ACC112 (cell line): Measurements from ENCODE around the gene DNAJC24.
"Not testable (repeated sequence)": the region's sequence is repeated elsewhere in the genome, so short reads cannot be mapped to it uniquely, and the experiment has no call there.

Experiments
- H2AFZ ChIP-seq: fragments of 200-600 bp; sonication (generic); one replicate; pipeline ENCODE4 v1.6.0; 2017; ENCODE audit warnings: antibody characterized with exemption, low read length; ENCODE audit not compliant: unreplicated experiment
- H3K27ac ChIP-seq: fragments of 200-600 bp; sonication (generic); 2 replicates; pipeline ENCODE4 v1.5.1; 2014; ENCODE audit warnings: low read depth, mild to moderate bottlenecking, antibody characterized with exemption, low read length, moderate library complexity
- H3K27me3 ChIP-seq: fragments of 200-600 bp; sonication (generic); 2 replicates; pipeline ENCODE4 v1.6.1; 2014; ENCODE audit warnings: mild to moderate bottlenecking, antibody characterized with exemption, low read length, moderate library complexity, mixed read lengths; ENCODE audit not compliant: insufficient read depth
- H3K36me3 ChIP-seq: fragments of 200-600 bp; sonication (generic); 2 replicates; pipeline ENCODE4 v1.6.1; 2016; ENCODE audit warnings: mild to moderate bottlenecking, antibody characterized with exemption, low read length, moderate library complexity, mixed read lengths; ENCODE audit not compliant: insufficient read depth
- H3K4me1 ChIP-seq: fragments of 200-600 bp; sonication (generic); one replicate; pipeline ENCODE4 v1.6.1; 2016; ENCODE audit warnings: low read length, mixed read lengths; ENCODE audit not compliant: insufficient read depth, unreplicated experiment, control insufficient read depth
- H3K4me3 ChIP-seq: fragments of 200-600 bp; sonication (generic); 2 replicates; pipeline ENCODE4 v1.5.1; 2014; ENCODE audit warnings: mild to moderate bottlenecking, low read depth, low read length
- H3K79me2 ChIP-seq: fragments of 200-600 bp; sonication (generic); one replicate; pipeline ENCODE4 v1.6.0; 2016; ENCODE audit warnings: low read length; ENCODE audit not compliant: control insufficient read depth, unreplicated experiment, insufficient read depth

DNAJC24 gene, protein sequence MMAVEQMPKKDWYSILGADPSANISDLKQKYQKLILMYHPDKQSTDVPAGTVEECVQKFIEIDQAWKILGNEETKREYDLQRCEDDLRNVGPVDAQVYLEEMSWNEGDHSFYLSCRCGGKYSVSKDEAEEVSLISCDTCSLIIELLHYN

DNA sequence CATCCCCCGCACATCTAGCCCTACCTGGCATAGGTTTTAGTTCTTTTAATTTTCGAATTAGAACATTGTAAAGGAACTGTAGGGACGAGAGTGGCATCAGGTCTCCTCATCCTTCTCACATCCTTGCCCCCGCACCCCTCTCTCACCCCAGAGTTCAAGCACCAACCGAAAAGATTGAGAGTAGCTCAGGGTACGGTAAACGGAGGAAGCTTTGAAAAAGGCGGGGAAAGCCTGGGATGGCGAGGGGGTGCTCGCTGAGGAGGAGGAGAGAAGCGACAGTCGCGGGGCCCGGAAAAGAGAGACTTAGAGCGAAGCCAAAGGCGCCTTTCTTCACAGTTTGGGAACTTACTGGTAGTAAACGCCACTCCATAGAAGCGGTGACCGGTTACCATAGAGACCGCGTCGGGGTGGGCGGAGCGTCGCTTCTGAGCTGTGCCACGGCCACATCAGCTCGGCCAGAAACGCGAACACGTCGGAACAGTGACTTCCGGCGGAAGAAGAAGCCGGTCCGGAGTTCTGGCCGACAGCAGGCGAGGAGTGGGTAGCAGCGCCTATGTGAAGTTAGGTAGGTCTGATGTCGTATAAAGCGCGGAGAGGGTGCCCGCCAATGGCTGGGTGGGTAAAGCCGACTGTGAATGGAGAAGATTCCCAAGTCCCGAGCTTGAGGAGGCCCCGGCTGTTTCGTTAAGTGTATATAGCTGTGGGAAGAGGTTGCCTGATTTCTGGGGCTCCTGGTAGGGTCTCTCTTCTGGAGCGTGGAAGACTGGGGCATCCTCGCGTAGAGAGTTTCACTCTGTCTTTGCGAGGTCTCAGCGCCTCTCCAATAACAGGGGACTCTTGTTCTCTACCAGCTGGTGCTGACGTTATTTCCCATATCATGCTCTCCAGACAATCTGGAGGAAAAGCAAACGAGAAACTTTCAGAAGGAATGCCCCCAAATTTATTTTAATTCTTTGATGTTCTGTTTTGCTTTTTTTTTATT, at the start of gene DNAJC24, which contains the start of gene DCDC1:
Gene DNAJC24 (plus strand): TSS at position 513 of the 982 bp plus-strand sequence. CDS start 889 bp downstream, outside the sequence.
Gene DCDC1 (minus strand): TSS at position 392 of the 982 bp plus-strand sequence. CDS start 41,459 bp downstream, outside the sequence.
- peak within 1 kb of the TSS; percentile 80 for H3K4me3 ChIP-seq

DNA sequence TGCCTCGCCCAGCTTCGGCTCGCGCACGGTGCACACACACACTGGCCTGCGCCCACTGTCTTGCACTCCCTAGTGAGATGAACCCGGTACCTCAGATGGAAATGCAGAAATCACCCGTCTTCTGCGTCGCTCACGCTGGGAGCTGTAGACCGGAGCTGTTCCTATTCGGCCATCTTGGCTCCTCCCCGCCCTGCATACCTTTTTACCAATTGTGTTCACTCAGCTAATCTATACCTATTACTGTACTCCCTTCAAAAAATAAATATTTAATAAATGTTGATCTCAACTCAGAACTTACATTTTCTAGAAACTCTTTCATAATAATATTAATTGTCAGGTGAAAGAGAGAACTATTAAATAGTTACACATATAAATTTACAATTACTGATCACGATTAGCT, 48.2 kb upstream of the DNAJC24 start:
- H2AFZ ChIP-seq, H3K79me2 ChIP-seq, H3K4me3 ChIP-seq, H3K36me3 ChIP-seq, H3K27me3 ChIP-seq, H3K27ac ChIP-seq: not testable (repeated sequence)
- H3K4me1 ChIP-seq: peaks cover 24% of the 10 kb centered on the region

More for the DNA sequence above, at the start of gene DNAJC24, which contains the start of gene DCDC1:
- H2AFZ ChIP-seq: peak within 1 kb of the TSS; percentile 85
- peaks cover 41% of the 10 kb centered on the region for H3K27me3 ChIP-seq
- H3K79me2 ChIP-seq: peaks cover 10% of the 10 kb centered on the region
- peaks cover 2% of the 10 kb centered on the region for H3K4me1 ChIP-seq
- no peaks in the 10 kb centered on the region for H3K36me3 ChIP-seq
- peak within 1 kb of the TSS; percentile 32; the same call in 1 of the 2 replicates for H3K27ac ChIP-seq

DNA sequence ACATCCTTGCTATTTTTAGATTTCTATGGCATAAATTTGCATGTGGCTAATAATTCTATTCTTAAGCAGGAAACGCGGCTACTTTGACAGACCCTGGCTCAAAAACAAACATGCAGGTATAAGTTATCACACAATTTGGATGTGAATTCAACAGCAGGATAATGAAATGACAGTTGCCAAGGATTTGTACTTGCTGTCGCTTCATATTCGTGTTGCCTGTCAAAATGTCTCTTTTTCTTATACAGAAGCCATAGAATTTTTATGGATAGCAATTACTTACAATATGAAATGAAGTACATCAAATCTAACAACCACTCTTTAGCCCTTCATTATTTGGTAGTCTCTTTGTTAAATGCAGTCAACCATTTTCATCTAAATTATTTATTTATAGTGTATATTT, 46.5 kb upstream of the DNAJC24 start:
- Histone ChIP-seq H3K27me3 (no peaks in the 10 kb centered on the region), H3K4me3 (no peak overlapping the region), H3K4me1 (peaks cover 24% of the 10 kb centered on the region)

DNA sequence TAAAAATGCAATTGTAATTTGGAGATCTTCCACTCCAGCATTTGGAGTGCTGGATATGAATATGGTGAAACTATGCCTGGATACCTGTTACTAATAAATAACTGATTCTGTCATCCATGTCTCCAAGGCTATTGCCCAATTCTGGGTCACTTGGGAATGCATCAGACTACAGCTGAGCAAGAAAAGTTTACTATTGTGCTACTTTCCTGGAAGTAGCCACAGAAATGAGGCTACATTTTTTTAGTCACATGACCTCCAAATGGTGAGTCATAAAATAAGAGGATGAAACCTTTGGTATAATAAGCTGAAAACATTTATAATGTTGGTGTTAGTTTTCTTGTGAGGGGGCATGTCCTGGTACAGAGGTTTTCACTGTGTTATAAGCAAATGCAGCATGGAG, 44.5 kb upstream of the DNAJC24 start:
- Histone ChIP-seq H3K4me3 (no peak overlapping the region), H3K27ac (peak overlapping the region; percentile 40), H3K36me3 (no peaks in the 10 kb centered on the region), H3K4me1 (peaks cover 24% of the 10 kb centered on the region), H3K27me3 (0 out of 2 replicates have a peak, but pooled peaks cover 4% of the 10 kb centered on the region), H2AFZ (no peak overlapping the region), H3K79me2 (no peaks in the 10 kb centered on the region)

More for the DNA sequence above, 46.5 kb upstream of the DNAJC24 start:
- Histone ChIP-seq H3K27ac (no peak overlapping the region), H3K36me3 (no peaks in the 10 kb centered on the region), H2AFZ (no peak overlapping the region), H3K79me2 (no peaks in the 10 kb centered on the region)

DNA sequence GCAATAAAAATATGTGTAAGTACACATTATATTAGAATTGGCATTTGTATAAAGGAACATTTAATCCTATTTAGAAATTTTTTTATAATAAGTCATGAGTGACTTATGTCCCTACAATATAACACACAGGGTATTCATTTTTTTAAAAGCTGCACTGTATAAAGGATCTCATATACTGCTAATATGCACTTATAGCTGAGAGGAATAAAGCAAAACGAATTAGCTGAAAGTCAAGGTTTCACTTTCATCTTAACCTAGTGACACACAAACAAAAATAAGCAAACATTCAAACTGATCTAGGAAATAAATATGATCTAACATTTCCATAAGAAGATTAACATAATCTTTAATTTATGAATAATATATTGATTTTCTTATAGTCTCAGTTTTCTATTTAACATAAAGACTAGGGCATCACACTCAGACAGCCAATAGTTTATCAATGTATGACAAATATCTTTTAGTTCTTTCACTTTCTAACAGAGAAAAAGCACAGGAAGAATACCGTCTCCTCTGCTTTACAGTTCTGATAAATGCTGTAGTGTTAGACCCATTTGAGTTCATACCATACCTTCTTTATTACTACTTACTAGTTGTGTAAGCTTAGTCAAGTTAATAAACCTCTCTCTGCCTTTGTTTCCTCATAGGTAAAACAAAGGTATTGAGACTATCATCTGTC, 43.1 kb upstream of the DNAJC24 start:
- Histone ChIP-seq H3K27me3 (0 out of 2 replicates have a peak, but pooled peaks cover 4% of the 10 kb centered on the region), H3K36me3 (no peaks in the 10 kb centered on the region), H2AFZ (peak overlapping the region; percentile 89), H3K4me3 (peak overlapping the region; percentile 60), H3K27ac (no peak overlapping the region), H3K4me1 (peaks cover 24% of the 10 kb centered on the region), H3K79me2 (no peaks in the 10 kb centered on the region)

DNA sequence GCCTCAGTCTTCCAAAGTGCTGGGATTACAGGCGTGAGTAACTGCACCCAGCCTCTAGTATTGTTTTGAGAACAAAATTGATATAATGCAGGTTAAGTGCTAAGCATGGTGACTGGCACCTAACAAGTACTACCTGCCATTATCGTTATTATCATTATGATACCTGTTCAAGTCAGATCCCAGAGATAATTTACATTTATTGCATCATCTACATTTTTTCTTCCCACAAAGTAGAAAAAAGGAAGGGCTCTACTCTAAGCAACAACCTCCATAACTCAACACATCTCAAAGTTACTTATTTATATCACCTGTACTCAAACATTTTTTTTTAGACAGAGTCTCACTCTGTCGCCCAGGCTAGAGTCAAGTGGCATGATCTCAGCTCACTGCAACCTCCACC, 42.2 kb upstream of the DNAJC24 start:
- Histone ChIP-seq H3K27ac (no peak overlapping the region), H2AFZ (no peak overlapping the region), H3K4me1 (peaks cover 24% of the 10 kb centered on the region), H3K79me2 (no peaks in the 10 kb centered on the region), H3K27me3 (0 out of 2 replicates have a peak, but pooled peaks cover 4% of the 10 kb centered on the region), H3K36me3 (no peaks in the 10 kb centered on the region), H3K4me3 (no peak overlapping the region)

DNA sequence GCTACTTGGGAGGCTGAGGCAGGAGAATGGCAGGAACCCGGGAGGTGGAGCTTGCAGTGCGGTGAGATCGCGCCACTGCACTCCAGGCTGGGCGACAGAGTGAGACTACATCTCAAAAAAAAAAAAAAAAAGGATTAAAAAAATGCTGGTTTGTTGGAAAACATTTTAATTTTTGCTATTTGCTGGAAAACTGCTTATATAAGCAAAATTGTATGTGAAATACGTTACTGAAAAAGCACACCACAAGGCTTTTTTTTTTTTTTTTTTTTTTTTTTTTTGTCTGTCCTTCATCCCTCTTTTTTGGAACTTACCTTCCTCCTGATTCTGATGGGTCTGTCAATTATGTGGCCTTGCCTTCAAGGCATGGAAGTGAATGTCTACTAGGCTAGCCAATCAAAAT, 41.0 kb upstream of the DNAJC24 start:
- Histone ChIP-seq H3K36me3 (no peaks in the 10 kb centered on the region), H3K4me3 (no peak overlapping the region), H3K79me2 (no peaks in the 10 kb centered on the region), H2AFZ (no peak overlapping the region), H3K27me3 (peaks cover 9% of the 10 kb centered on the region; the same call in 1 of the 2 replicates), H3K27ac (no peak overlapping the region), H3K4me1 (peaks cover 22% of the 10 kb centered on the region)

DNA sequence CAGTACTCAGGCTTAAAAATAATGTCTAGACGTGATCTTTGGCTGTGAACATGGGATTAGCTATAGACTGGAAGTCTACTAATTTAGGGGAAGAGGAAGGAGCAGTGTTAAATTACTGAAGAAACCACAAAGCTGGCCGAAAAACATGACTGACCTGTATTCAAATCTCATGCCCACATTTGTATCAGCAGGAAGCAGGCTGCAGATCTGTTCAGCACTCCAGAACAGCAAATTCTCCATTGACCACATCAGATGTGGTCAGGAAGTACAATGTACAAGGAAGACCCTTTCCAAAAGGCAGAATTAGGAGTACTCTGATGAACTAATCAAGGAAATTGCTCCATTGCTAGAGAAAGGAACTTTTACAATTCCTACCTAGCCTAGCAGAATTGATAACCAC, 31.9 kb upstream of the DNAJC24 start:
- Histone ChIP-seq H3K27ac (no peak overlapping the region), H3K4me3 (no peak overlapping the region), H3K27me3 (peaks cover 64% of the 10 kb centered on the region)

DNA sequence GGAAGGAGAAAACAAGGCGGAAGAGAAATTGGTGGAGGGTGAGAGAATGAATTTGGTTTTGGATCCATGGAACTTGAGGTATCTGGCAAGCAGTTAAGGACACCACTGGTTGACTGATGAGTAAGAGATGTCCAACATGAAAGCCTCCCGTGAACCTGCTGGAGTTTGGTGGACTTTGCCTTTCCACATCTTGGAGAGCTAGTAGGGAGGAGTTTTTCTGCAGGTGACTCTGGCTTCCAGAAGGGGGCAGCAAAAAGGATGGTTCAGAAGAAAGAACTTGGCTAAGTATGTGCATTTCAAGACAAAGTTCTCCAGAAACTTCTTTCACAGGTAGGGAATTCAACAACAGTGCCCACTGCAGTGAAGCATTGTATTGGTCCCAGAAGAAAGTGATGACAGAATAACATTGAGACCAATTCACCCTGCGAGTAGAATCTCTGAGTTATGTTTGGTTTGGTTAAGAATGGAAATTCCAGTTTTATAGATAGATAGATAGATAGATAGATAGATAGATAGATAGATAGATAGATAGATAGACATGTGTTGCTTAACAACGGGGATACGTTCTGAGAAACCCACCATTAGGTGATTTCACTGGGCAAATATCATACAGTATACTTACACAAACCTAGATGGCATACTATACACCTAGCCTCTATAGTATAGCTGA, 28.6 kb upstream of the DNAJC24 start:
- Histone ChIP-seq H3K79me2 (no peaks in the 10 kb centered on the region), H3K27me3 (peaks cover 59% of the 10 kb centered on the region), H3K36me3 (no peaks in the 10 kb centered on the region), H3K4me3 (no peak overlapping the region), H3K27ac (no peak overlapping the region), H2AFZ (no peak overlapping the region), H3K4me1 (no peaks in the 10 kb centered on the region)

More for the DNA sequence above, 31.9 kb upstream of the DNAJC24 start:
- no peak overlapping the region for H2AFZ ChIP-seq
- no peaks in the 10 kb centered on the region for H3K4me1 ChIP-seq
- H3K36me3 ChIP-seq: no peaks in the 10 kb centered on the region
- H3K79me2 ChIP-seq: no peaks in the 10 kb centered on the region

DNA sequence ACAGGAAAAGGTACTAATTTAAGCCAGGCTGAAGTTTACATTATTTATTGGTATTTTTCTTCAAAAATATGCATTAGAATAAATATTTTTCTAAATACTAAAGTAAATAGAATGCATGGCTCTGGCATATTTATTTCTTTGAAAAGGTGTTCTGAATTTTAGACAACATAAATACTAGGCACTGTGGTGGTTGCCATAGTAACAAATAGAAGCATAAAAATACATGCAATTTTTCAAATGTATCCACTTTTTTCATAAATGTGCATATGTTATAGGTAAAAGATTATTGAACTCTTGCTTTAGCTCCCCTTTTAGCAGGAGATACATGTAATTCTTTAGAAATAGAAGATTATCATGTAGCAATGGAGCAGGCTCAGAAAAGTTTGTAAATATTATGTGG, 18.5 kb upstream of the DNAJC24 start:
- Histone ChIP-seq H3K36me3 (no peaks in the 10 kb centered on the region), H3K4me3 (no peak overlapping the region), H2AFZ (no peak overlapping the region), H3K27me3 (peaks cover 35% of the 10 kb centered on the region), H3K4me1 (peaks cover 3% of the 10 kb centered on the region), H3K79me2 (no peaks in the 10 kb centered on the region), H3K27ac (no peak overlapping the region)
